DMS79 treated with DMSO at 0.1 percent for 48 hours (cell line): Measurements from ENCODE around the gene LARP6.
"Not testable (repeated sequence)": the region's sequence is repeated elsewhere in the genome, so short reads cannot be mapped to it uniquely, and the experiment has no call there.

Experiments
- DNase-seq: peaks from one replicate; lab custom pipeline; 2025; lab: John Stamatoyannopoulos, UW

LARP6 gene

DNA sequence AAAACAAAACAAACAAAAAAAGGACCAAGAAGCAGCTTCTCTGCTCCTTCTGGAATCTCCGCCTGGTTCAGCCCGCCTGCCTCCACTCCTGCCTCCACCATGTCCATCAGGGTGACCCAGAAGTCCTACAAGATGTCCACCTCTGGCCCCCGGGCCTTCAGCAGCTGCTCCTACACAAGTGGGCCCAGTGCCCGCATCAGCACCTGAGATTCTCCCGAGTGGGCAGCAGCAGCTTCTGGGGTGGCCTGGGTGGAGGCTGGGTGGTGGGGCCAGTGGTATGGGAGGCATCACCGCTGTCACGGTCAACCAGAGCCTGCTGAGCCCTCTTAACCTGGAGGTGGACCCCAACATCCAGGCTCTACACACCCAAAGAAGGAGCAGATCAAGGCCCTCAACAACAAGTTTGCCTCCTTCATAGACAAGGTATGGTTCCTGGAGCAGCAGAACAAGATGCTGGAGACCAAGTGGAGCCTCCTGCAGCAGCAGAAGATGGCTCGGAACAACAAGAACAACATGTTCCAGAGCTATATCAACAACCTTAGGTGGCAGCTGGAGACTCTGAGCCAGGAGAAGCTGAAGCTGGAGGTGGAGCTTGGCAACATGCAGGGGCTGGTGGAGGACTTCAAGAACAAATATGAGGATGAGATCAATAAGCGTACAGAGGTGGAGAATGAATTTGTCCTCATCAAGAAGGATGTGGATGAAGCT lies 4.8 kb upstream of the LARP6 start:
- DNase-seq = not testable (repeated sequence)

DNA sequence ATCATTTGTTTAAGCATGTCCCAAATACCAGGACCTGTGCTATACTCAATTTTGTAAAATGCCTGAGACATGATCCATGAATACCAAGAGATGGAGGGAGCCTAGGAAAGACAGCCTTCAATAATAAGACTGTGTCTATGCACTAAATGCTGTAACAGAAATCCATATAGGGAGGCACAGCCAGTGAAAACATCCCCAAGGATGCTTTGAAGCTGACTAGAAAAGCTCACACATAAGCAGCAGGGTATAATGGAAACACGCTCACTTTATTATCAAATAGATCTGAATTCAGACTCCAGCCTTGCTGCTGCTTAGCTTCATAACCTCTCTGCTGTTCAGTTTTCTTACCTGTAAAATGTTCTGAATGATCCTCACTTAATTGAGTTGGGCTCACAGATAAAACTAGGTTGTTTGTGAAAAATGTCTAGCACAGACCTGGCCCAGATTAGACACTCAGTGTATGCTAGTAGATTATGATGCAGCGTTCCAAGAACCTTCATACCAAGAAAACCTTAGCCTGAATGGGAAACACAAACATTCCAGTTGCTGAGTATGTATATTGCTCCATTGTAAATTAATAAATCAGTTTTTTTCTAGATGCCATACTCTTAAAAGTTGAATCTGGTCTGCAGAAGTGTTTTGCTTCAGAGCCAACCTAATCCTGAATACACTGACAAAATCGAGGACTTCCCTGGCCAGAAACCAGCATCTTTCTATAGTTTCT lies 3.8 kb upstream of the LARP6 start:
- no peak for DNase-seq

DNA sequence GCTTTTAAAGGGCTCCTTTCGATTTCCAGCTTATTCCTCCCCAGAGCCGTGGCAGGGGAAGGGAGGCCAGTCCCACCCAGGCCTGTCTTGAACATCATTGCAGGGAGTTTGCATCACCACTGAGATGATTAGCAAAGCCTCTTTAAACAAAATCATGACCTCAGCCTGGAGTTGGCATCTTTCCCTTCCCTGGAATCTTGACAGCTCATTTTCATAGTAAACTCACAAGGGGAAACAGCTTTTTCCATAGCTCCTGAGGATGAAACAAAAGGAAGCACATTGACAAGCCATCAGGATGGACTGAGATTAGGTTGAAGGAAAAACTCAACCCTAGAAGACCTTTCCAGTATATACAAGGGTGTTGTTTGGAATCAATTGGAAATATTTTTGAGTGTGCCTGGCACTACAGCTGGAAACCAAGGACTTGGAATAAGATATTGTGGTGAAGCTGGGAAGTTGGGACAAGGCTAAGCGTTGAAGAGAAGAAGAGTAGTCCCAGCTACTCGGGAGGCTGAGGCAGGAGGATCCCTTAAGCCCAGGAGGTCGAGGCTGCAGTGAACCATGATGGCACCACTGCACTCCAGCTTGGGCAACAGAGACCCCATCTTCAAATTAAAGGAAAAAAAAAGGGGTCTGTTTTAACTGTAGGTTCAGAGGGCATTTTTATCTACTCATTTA lies 3.1 kb upstream of the LARP6 start:
- no peak for DNase-seq

DNA sequence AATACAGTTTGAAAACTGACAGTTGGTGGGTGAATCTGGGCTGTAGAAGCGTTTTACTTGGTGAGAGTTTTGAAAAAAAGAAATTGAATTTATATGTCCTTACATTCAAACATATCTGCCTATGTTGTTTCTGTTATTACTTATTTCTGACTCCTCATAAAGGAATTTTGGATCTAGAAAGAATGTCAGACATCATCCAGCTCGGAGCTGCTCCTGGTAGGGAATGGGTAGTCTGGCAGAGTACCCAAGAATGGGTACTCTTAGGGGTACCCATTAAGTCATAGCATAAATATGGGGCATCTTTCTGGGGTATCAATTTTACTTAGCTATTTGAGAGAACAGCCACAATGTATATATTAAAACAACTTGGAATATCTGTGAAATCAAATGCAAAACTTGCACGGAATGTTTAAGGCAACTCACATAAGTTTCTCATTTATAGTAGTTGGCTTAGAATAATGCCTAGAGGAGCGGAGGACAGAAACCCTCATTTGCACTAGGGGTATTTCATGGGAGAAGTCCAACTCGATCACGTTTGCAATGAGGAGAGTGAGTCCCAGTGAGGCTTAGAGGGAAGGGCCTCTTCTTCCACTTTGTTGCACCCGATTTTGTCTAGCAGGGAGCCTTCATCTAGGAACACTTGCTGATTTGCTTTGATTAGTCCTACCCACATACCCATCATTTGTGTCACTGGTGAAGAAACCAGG lies 2.4 kb upstream of the LARP6 start:
- DNase-seq = no peak

DNA sequence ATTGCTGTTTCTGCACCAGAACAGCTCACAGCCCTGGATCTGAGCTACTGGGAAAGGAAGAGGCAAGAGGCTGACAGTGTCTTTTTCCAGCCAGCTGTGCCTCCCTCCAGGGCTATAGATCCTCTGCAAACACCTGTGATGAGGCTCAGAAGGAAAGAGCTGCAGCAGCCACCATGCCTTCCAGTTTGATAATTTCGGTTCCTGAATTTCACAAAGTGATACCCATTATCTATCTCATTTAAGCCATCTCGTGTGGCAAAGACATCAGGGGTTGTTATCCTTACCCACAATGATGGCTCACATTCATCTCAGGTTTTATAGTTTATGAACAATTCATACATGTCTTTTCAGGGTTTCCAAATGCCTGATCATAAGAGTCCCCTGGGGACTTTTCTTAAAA lies 1.8 kb upstream of the LARP6 start:
- no peak for DNase-seq

DNA sequence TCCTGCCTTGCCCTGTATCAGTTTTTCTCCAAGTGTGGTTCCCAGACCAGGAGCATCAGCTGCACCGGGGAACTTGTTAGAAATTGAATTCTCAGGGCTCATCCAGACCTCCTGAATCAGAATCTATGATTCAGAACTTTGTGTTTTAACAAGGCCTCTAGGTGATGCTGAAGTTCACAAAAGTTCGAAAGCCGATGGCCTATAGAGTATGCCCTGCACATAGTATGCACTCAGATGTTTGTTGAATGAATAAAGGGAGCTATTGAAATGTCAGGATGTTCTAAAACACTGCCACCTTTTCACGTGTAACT lies 664 bp upstream of the LARP6 start:
- DNase-seq = no peak

DNA sequence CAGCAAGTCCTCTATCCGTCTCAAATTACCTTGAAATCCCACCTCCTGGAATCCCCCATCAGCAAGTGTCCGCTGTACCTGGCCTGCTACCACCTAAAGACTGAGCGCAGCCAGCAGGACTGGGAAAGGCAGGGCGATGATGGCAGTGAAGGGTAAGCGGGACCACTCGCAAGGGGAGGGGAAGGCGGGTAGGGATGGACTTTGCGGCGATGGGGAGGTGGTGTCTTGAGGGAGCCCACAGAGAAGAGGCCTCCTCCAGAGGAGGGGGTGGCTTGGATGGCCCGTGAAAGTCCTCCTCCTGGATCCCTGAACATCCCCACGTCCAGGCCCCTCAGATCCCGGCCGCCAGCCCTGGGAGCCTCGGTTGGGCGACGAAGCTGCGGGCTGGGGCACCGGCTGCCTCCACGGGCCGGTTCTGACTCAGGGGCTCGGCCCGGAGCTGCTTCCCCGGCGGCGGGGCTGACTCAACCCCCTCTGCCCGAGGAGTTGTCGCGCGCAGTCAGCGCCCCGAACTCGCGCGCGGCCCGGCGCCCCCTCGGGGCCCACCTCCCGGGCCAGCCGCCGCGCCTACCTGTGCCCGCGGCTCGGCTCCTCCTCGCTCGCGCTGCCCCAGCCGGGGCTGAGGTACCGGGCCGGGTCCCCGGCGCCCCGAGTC lies 512 bp downstream of the LARP6 start:
- no peak for DNase-seq

DNA sequence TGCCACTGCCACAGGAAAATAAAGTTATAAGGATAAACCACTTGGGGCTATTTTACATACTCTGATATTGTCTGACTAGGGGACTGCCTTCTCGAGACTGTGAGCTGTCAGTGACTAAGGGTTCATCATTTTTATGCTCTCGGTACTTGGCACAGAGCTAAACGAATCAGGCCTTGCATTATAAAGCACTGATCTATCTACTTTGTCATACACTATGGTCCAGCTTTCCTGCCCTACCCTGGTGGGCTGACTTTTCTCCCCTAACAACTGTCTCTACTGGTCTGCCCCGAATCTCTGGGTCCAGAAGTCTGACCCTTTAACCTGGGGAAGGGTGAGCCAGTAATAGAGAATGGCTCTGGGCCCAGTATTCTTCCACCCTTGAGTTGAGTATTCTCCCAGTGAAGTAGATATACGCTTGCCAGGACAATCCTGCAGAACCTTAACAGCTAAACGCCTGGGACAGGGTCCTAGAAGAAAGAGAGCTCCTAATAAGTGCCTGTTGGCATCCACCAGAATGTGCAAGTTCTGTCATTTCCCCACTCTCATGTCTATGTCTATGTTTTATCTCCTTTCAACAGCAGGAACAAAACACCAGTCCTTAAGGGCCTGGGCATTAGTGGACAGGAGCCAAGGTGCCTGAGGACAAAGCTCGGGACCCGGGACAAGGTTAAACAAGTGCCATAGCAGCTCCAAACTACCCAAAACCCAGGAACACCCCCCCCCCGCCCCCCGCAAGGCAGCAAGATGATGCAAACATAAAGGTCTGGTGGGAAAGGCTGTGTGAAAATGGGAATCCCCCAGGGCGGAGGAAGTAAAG lies 1.2 kb downstream of the LARP6 start:
- DNase-seq = no peak

DNA sequence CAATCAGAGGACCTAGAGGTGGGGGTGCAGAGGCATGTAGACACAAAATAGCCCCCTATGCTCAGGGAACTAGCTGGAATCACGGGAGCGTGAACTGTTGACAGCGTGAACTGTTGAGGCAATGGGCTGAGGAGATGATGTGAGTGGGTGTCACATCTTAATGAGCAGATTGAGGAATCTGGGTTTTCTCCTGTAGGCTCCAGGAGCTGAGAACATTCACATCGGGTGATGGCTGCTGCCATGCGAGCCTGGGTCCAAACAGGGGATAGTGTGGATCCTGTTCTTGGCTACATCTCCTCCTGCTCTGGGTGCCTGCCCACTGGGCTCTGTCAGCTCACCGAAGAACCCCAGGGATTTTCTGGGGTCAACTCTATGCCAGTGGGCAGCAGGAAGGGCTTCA lies 2.1 kb downstream of the LARP6 start:
- no peak for DNase-seq

DNA sequence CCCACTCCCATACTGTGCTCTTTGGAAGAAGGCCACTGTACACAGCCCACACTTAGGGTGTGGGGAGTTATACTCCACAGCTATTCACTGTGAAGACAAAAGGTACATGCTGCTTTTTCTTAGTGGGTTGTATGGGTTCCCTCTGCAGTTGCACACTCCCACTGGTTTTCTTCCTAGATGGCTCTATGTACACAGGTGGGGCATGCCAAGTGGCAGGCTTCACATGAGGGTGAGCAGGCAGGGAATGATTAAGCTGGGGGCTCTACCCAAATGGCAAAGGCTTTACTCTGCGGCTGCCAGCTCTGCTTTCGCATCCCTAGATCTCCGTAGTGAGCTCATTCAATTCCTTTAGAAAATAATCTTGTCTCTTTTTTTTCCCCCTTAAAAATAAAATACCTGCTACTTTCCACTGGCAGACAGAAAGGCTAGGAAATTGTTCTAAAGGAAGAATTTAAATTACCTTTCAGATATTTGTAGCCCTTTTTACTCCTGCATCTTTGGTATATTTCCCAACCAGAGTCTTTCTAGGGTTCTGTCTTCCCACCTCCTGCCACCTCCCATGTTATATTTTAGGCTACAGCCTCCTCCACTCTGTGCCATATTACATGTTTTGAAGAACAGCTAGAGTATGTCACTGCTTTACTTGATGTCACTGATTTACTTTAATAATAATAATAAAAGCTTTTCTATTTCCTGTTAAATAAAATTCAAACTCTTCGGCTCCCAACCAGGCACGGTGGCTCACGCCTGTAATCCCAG lies 8.2 kb downstream of the LARP6 start:
- DNase-seq = no peak

DNA sequence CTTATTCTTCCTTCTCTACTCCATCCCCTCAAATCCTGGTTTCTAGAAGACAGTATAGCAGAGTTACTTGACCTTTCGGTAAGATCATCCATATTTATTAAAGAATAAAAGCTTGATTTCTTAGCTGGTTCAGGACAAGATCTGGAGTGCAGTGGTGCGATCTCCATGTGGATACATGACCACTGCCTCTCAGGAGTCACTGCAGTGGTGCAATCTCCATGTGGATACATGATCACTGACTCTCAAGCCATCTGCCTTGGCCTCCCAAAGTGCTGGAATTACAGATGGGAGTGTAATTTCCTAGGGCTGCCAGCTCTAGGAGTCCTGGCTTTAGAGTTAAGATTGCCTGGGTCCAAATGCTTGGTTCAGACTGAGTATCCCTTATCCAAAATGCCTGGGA lies 16.5 kb downstream of the LARP6 start:
- no peak for DNase-seq

DNA sequence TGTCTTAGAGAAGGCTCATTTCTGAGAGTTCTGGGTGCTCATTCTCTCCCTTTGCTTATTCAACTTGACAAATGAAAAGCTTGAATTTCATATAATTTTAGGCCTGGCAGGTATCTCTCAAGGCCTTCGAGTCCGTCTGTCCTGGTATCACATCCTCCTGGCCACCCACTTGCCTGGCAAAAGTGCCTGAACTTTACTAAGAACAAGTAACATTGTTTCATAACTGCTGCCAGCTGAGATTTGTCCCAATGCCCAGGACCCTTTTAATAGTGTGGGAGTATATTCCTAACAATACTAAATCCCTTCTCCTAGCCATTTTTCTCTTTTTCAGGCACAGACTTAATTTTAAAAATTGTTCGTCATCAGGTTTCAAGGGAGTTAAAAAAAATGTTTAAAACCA lies 18.1 kb downstream of the LARP6 start:
- DNase-seq = no peak

DNA sequence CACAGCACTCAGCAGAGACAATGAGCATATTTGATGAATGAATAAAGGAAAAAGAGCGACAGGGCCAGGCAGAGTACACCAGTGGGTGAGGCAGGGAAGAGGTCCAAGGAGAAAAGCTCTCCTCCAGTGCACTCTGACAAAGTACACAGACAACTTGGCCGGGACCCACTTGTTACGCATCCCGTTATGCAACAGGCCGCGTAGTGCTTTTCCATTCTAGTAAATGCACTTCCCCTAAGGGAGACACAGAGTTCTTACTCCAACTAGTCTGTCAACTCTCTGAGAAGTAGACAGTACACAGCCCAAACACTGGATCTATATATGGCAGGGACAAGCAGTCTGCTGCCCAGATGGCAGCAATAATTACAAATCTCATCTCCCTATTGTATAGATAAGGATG lies 18.5 kb downstream of the LARP6 start:
- DNase-seq = no peak

DNA sequence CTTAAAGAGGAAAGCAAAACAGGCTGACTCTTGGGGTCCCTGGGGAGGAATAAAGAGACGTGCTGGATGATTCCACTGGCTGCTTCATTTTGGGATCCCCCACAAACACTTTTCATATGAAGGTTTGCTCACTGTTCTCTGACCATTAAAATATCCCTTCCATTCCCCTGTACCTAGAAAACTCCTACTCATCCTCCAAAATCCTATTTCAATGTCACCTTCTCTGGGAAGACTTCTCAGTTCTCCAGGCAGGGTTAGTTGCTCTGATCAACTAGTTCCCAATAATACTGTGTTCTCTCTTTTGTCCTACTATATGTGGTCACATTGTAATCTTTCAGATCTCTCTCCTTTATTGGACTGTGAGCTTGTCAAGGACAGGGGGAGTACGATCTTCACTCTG lies 19.0 kb downstream of the LARP6 start:
- DNase-seq = no peak

DNA sequence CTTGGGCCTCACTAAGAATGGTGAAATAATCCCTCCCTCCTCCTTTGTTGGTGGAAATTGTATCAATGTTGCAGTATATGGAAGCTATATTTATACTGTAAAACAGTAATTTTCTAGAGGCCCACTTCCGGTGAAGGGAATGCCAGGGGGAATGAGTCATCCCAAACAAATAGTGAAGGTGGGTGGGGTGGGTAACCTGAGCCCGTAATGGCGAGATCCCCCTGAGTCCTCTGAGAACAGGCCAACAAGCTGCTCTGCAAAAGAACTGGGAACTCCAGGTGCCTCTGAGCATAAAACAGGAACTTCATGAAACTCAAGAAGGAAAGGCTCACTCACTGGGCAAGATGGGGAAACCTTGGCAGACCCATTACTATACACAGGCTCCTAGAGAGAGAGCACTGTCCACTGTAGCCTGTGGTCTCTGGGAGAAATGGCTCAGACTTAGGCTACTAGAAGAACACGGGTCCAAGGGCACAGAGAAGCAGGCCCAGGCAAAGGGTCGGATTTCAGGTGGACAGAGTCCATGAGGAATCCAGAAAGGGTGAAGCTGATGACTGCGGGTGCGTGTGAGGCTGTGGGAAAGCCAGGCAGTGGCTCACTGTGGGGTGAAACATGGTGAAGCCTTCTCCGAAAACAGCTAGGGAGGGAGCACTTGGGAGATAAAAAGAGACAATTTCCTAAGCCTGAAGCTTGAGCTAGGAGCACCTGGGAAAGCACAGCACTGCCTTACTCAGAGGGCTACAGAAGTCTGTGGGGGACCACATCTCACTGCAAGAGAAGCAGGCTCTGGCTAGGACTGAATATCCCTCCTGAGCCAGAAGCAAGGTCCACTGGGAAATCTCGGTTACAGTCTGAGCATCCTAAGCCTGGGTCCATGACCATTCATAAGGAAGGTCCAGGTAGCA lies 19.8 kb downstream of the LARP6 start:
- no peak for DNase-seq

DNA sequence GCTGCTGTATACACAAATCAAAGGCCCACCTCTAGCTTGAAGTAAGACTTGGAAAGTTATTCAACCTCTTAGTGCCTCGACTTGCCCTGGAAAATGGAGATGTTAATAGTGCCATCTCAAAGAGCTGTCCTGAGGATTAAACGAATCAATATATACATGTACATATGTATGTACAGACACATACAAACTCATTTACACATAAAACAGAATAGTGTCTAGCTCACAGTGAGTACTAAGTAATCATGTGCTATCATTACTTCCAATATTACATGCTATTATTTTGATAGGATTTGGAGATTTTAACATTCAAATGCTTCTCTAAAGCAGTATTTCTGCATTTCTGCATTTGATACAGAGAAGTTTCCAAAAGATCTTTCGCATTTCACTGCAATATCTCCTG lies 20.5 kb downstream of the LARP6 start:
- DNase-seq = no peak

DNA sequence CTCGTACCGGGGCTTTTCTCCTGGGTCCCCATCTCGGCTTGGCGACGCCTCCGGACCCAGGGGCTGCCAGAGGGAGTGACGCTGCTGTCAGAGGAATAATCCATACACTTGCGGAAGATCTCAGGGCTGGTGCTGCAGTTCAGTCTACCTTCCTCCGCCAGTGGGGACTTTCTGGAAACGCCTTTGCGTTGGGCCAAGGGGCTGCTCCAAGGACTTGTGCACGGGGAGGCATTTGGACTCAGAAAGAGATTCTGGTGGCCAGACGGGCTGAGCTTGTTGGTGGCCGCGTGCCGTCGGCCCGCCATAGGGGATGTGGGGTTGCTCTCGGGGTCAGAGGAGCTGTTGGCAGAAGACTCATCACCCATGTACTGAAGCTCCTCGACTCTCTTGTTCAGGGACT lies 21.8 kb downstream of the LARP6 start:
- DNase-seq = no peak

DNA sequence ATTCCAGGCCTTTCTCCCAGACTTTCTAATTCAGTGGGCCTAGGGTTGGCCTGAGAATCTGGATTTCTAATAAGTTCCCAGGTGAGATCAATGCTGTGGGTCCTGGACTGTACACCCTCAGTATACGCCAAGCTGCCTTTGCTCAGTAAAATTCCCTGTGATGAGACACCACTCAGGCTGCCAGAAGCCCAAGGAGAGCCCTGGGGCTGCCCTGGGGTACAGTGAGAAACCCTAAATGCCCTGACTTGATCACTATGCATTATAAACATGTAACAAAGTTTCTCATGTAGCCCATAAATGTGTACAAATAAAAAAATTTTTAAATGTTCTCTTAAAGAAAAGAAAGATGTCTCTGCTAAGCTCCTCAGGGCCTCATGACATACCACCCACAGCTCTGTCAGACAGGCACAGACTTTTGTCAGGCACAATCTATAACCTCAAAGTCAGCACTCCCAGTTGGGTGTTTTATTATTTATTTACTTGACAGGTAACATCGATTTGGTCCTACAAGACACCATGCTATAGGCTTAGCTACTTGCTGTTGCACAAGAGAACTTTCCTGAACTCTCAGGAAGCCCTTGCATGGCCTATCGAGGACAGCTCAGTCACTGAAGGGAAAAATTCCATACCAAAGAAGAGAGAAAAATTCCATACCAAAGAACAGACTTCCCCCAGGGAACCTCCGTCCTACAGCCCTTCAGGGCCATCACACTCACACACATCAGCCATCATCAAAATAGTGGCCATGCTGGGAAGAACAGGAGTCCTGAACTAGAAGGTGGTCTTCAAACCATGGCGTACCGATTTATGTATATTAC lies 22.7 kb downstream of the LARP6 start:
- no peak for DNase-seq

DNA sequence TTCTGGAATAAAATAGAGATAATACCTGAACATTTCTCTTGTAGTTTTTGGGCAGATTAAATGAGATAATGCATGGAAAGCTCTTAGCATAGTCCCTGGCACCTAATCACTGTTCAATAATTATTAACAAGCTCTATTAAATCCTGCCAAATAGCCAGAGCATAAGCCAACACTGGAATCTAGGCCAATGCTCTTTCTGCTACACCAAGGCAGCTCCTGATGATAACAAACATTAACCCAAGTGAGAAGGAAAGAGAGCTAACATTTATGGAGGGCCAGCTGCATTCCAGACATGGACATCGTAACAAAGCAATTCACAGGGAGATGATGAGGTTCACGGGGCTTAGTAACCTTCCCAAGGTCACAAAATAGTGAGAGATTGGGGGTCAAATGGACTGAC lies 23.3 kb downstream of the LARP6 start:
- no peak for DNase-seq
